HEK293T (cell line): Measurements from ENCODE around the gene BCL2L11.

Source experiments
- CTCF ChIA-PET: fragments of 350-600 bp; formaldehyde crosslinking; extraction: SDS; loops from one replicate; lab custom pipeline; 2021; ENCODE audit warnings: antibody characterized with exemption, inconsistent platforms; lab: Yijun Ruan, JAX
- POLR2A ChIA-PET: fragments of 350-600 bp; formaldehyde crosslinking; extraction: SDS; loops from one replicate; lab custom pipeline; 2020; ENCODE audit warnings: antibody characterized with exemption, inconsistent platforms; lab: Yijun Ruan, JAX
- DNase-seq: peaks from one replicate; pipeline ENCODE4 v3.0.0; 2012; ENCODE audit warnings: mixed read lengths; ENCODE audit errors: extremely low spot score
- ARNT ChIP-seq: fragments of 450-650 bp; IDR thresholded peaks from 2 replicates; pipeline ENCODE4 v1.6.1; 2017; ENCODE audit warnings: mild to moderate bottlenecking
- BHLHE40 ChIP-seq: fragments of 450-650 bp; IDR thresholded peaks from 2 replicates; pipeline ENCODE4 v1.6.1; 2016; ENCODE audit warnings: mild to moderate bottlenecking, moderate library complexity, borderline replicate concordance
- CTBP1 ChIP-seq: fragments of 450-650 bp; IDR thresholded peaks from 2 replicates; pipeline ENCODE4 v1.6.1; 2016; ENCODE audit warnings: borderline replicate concordance
- ELF4 ChIP-seq: fragments of 450-650 bp; IDR thresholded peaks from 2 replicates; pipeline ENCODE4 v1.6.1; 2017; ENCODE audit warnings: antibody characterized with exemption
- FOXA1 ChIP-seq: fragments of 450-650 bp; IDR thresholded peaks from 2 replicates; pipeline ENCODE4 v1.6.1; 2016; ENCODE audit warnings: mild to moderate bottlenecking
- FOXK2 ChIP-seq: fragments of 450-650 bp; IDR thresholded peaks from 2 replicates; pipeline ENCODE4 v1.6.1; 2016; ENCODE audit warnings: mild to moderate bottlenecking
- FOXM1 ChIP-seq: fragments of 450-650 bp; IDR thresholded peaks from 2 replicates; pipeline ENCODE4 v1.6.1; 2017; ENCODE audit warnings: mild to moderate bottlenecking, borderline replicate concordance
- HDGF ChIP-seq: fragments of 450-650 bp; IDR thresholded peaks from 2 replicates; pipeline ENCODE4 v1.6.1; 2017; ENCODE audit warnings: antibody characterized with exemption, borderline replicate concordance
- L3MBTL2 ChIP-seq: fragments of 450-650 bp; conservative IDR thresholded peaks from 2 replicates; pipeline ENCODE4 v1.6.1; 2016; ENCODE audit warnings: mild to moderate bottlenecking
- LEF1 ChIP-seq: fragments of 450-650 bp; IDR thresholded peaks from 2 replicates; pipeline ENCODE4 v1.6.1; 2017; ENCODE audit warnings: mild to moderate bottlenecking, borderline replicate concordance
- NFRKB ChIP-seq: fragments of 450-650 bp; IDR thresholded peaks from 2 replicates; pipeline ENCODE4 v1.6.1; 2016; ENCODE audit warnings: mild to moderate bottlenecking, moderate library complexity
- PKNOX1 ChIP-seq: fragments of 450-650 bp; IDR thresholded peaks from 2 replicates; pipeline ENCODE4 v1.6.1; 2016
- SP1 ChIP-seq: fragments of 450-650 bp; IDR thresholded peaks from 2 replicates; pipeline ENCODE4 v1.6.1; 2017
- SUZ12 ChIP-seq: fragments of 450-650 bp; IDR thresholded peaks from 2 replicates; pipeline ENCODE4 v1.6.1; 2016; ENCODE audit warnings: mild to moderate bottlenecking
- TARDBP ChIP-seq: fragments of 450-650 bp; IDR thresholded peaks from 2 replicates; pipeline ENCODE4 v1.6.1; 2016
- ZNF384 ChIP-seq: fragments of 450-650 bp; IDR thresholded peaks from 2 replicates; pipeline ENCODE4 v1.6.1; 2016

Gene BCL2L11

GRCh38 chr2:111200333-111200881, 79.7 kb downstream of the BCL2L11 start:
- no peak for TF ChIP-seq L3MBTL2
- no peak for TF ChIP-seq TARDBP
- no peak for TF ChIP-seq HDGF
- no peak for TF ChIP-seq ELF4
- no peak for DNase-seq
- ChIA-PET POLR2A (no interaction called here), CTCF (no interaction called here)

GRCh38 chr2:111201214-111201613, 80.5 kb downstream of the BCL2L11 start:
- CTCF ChIA-PET, result no interaction called here
- DNase-seq, result no peak
- POLR2A ChIA-PET, result no interaction called here

GRCh38 chr2:111202266-111203040, 81.7 kb downstream of the BCL2L11 start:
- no peak for TF ChIP-seq FOXK2
- no peak for TF ChIP-seq ARNT
- no peak for TF ChIP-seq FOXM1
- no peak for TF ChIP-seq ELF4
- TF ChIP-seq BHLHE40, result no peak
- TF ChIP-seq TARDBP, result no peak
- no peak for TF ChIP-seq CTBP1
- no peak for TF ChIP-seq NFRKB
- TF ChIP-seq LEF1, result no peak
- no peak for TF ChIP-seq FOXA1
- CTCF ChIA-PET, result no interaction called here
- POLR2A ChIA-PET, result no interaction called here
- no peak for DNase-seq

More at GRCh38 chr2:111201214-111201613, 80.5 kb downstream of the BCL2L11 start:
- TF ChIP-seq SUZ12 (no peak), HDGF (no peak), ZNF384 (no peak), ARNT (no peak), FOXM1 (no peak), CTBP1 (no peak), L3MBTL2 (no peak), FOXA1 (no peak), ELF4 (no peak), NFRKB (no peak), BHLHE40 (no peak), PKNOX1 (no peak), FOXK2 (no peak), LEF1 (no peak), TARDBP (no peak), SP1 (no peak)

GRCh38 chr2:111204706-111205105, 84.0 kb downstream of the BCL2L11 start:
- POLR2A ChIA-PET, result no interaction called here
- DNase-seq, result no peak
- CTCF ChIA-PET, result no interaction called here
- TF ChIP-seq CTBP1 (no peak), L3MBTL2 (no peak), ELF4 (no peak), PKNOX1 (no peak), FOXA1 (no peak), BHLHE40 (no peak), SP1 (no peak), NFRKB (no peak), SUZ12 (no peak), FOXM1 (no peak), ZNF384 (no peak), ARNT (no peak), TARDBP (no peak), LEF1 (no peak), HDGF (no peak), FOXK2 (no peak)

GRCh38 chr2:111205774-111206173, 85.1 kb downstream of the BCL2L11 start:
- no peak for DNase-seq
- POLR2A ChIA-PET, result interaction anchor here (0.6 kb wide), 1 partner anchor 12 kb away, joined by 3 read pairs; no protein-coding TSS in a partner anchor
- CTCF ChIA-PET, result no interaction called here
- TF ChIP-seq FOXA1, result no peak
- TF ChIP-seq FOXM1, result no peak
- no peak for TF ChIP-seq ZNF384
- TF ChIP-seq LEF1, result no peak
- no peak for TF ChIP-seq ARNT
- no peak for TF ChIP-seq HDGF
- TF ChIP-seq L3MBTL2, result no peak

DNA sequence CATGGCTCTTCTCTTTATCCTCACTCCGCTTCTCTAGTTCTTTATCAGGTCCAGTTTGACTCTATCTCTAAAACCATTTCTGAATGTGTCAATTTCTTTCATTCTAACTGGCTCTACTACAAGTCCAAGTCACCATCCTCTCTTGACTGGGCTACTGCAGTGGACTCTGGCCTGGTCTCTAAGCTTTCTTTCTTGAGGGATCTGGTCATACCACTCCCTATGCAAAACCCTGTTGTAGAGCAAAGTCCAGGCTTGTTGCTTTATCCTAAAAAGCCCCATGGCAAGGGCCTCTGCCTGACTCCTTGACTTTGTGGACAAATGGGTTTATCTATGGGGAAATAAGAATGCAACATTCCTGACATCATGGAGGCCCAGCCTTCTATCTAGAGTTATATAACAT, 87.1 kb downstream of the BCL2L11 start:
- TF ChIP-seq ZNF384 (no peak), TARDBP (no peak), FOXM1 (no peak), ARNT (no peak), HDGF (no peak)
- ChIA-PET POLR2A (no interaction called here), CTCF (no interaction called here)
- DNase-seq, result no peak

DNA sequence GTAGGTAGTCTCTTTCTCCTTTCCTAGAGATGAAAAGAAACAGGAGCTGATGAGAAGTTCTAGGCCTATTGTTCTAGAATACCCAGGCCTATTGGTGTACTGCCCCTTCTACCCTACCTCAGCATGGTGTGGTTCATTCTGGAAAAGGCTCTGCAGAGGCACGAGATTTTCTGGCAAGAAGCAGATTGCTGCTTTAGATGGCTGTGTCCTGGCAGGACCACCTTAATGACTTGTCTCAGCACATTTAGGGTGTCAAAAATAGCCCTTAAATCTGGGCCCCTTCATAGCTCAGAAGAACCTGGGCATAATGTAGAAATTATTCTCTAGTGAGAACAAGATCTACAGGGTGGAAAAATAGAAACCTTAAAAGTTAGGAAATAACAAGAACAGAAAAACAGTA, 87.9 kb downstream of the BCL2L11 start:
- TF ChIP-seq FOXA1 (no peak), L3MBTL2 (no peak), FOXK2 (no peak), BHLHE40 (no peak), ARNT (no peak), ZNF384 (no peak), ELF4 (no peak), SP1 (no peak), HDGF (no peak)

More for the DNA sequence above, 87.9 kb downstream of the BCL2L11 start:
- POLR2A ChIA-PET, result interaction anchor here (0.8 kb wide), 1 partner anchor 13 kb away, joined by 3 read pairs; no protein-coding TSS in a partner anchor
- CTCF ChIA-PET, result no interaction called here
- DNase-seq, result no peak
